Neural cell (in vitro differentiated cells): ENCODE measurements around the gene EHMT1. TPM values are rescaled to one million over a fixed set of nuclear protein-coding genes. Genes with fewer than 3 reads are reported as not detected.

Experiments used
- H2AFZ ChIP-seq: fragments of 200-600, 300-800 bp; sonication (generic), shearing (Covaris generic); 2 replicates; pipeline ENCODE4 v1.6.0; 2014; ENCODE audit warnings: low read depth, mild to moderate bottlenecking, antibody characterized with exemption, low read length, moderate library complexity
- H3F3A ChIP-seq: fragments of 200-600 bp; shearing (Covaris generic); 2 replicates; pipeline ENCODE4 v1.6.1; 2016; ENCODE audit warnings: mild to moderate bottlenecking, moderate library complexity, mixed read lengths, antibody characterized with exemption, low read length; ENCODE audit not compliant: insufficient read depth, poor library complexity, severe bottlenecking
- H3K27ac ChIP-seq: fragments of 200-600, 300-800 bp; sonication (generic), shearing (Covaris generic); 2 replicates; pipeline ENCODE4 v1.5.1; 2014; ENCODE audit warnings: mild to moderate bottlenecking, low read length, moderate library complexity
- H3K27me3 ChIP-seq: fragments of 300-800, 200-600 bp; sonication (generic), shearing (Covaris generic); 2 replicates; pipeline ENCODE4 v1.6.0; 2014; ENCODE audit warnings: mild to moderate bottlenecking, low read depth, low read length, moderate library complexity; ENCODE audit not compliant: insufficient read depth
- H3K36me3 ChIP-seq: fragments of 300-800, 200-600 bp; sonication (generic), shearing (Covaris generic); 2 replicates; pipeline ENCODE4 v1.5.1; 2014; ENCODE audit warnings: mild to moderate bottlenecking, antibody characterized with exemption, low read length, moderate library complexity; ENCODE audit not compliant: insufficient read depth
- H3K4me2 ChIP-seq: fragments of 300-800, 200-600 bp; sonication (generic), shearing (Covaris generic); 2 replicates; pipeline ENCODE4 v1.6.0; 2014; ENCODE audit warnings: mild to moderate bottlenecking, low read length
- H3K4me3 ChIP-seq: fragments of 300-800, 200-600 bp; sonication (generic), shearing (Covaris generic); 2 replicates; pipeline ENCODE4 v1.5.1; 2014; ENCODE audit warnings: mild to moderate bottlenecking, low read length, moderate library complexity
- H3K79me2 ChIP-seq: fragments of 200-600 bp; shearing (Covaris generic); replicated peaks from 2 replicates; pipeline ENCODE4 v1.6.0; 2014; ENCODE audit warnings: mild to moderate bottlenecking, low read length, moderate library complexity; ENCODE audit not compliant: insufficient read depth
- H3K9ac ChIP-seq: fragments of 300-800, 200-600 bp; sonication (generic), shearing (Covaris generic); 2 replicates; pipeline ENCODE4 v1.6.1; 2016; ENCODE audit warnings: mild to moderate bottlenecking, low read length, mixed read lengths
- H3K9me2 ChIP-seq: fragments of 200-600 bp; shearing (Covaris generic); 2 replicates; pipeline ENCODE4 v1.6.1; 2016; ENCODE audit warnings: mild to moderate bottlenecking, low read length, mixed read lengths; ENCODE audit not compliant: insufficient read depth
- H3K9me3 ChIP-seq: fragments of 200-600, 300-800 bp; sonication (generic), shearing (Covaris generic); 2 replicates; pipeline ENCODE4 v1.6.1; 2016; ENCODE audit warnings: mild to moderate bottlenecking, mixed run types, low read length, moderate library complexity, mixed read lengths
- H4K20me1 ChIP-seq: fragments of 200-600 bp; shearing (Covaris generic); 2 replicates; pipeline ENCODE4 v1.6.1; 2016; ENCODE audit warnings: mild to moderate bottlenecking, mixed run types; ENCODE audit not compliant: insufficient read depth
- CTCF ChIP-seq: fragments of 450-650 bp; IDR thresholded peaks from 2 replicates; pipeline ENCODE4 v1.5.1; 2014; ENCODE audit warnings: antibody characterized with exemption, mild to moderate bottlenecking, moderate library complexity; ENCODE audit not compliant: poor library complexity, severe bottlenecking
- EP300 ChIP-seq: fragments of 450-650 bp; conservative IDR thresholded peaks from 2 replicates; pipeline ENCODE4 v1.6.1; 2014; ENCODE audit warnings: antibody characterized with exemption, mild to moderate bottlenecking, moderate library complexity; ENCODE audit not compliant: poor library complexity, severe bottlenecking
- EZH2 ChIP-seq: fragments of 200-600, 300-800 bp; shearing (Covaris generic), sonication (generic); IDR thresholded peaks from 2 replicates; pipeline ENCODE4 v1.6.1; 2014; ENCODE audit warnings: antibody characterized with exemption, low read length, borderline replicate concordance, mild to moderate bottlenecking; ENCODE audit not compliant: insufficient read depth, poor library complexity, severe bottlenecking
- MXI1 ChIP-seq: fragments of 450-650 bp; conservative IDR thresholded peaks from 2 replicates; pipeline ENCODE4 v1.6.1; 2014; ENCODE audit warnings: antibody characterized with exemption, mild to moderate bottlenecking; ENCODE audit not compliant: poor library complexity, severe bottlenecking
- POLR2AphosphoS5 ChIP-seq: IDR thresholded peaks from 2 replicates; pipeline ENCODE4 v1.6.1; 2012
- RAD21 ChIP-seq: fragments of 450-650 bp; conservative IDR thresholded peaks from 2 replicates; pipeline ENCODE4 v1.6.1; 2014; ENCODE audit warnings: antibody characterized with exemption, mild to moderate bottlenecking, moderate library complexity
- SMC3 ChIP-seq: fragments of 450-650 bp; conservative IDR thresholded peaks from 2 replicates; pipeline ENCODE4 v1.6.1; 2014; ENCODE audit warnings: antibody characterized with exemption, mild to moderate bottlenecking, moderate library complexity; ENCODE audit not compliant: poor library complexity
- TAF1 ChIP-seq: IDR thresholded peaks from 2 replicates; pipeline ENCODE4 v1.6.1; 2012; ENCODE audit warnings: low read depth
- polyA plus RNA-seq: library from polyadenylated mRNA; depleted of rRNA; stranded (reverse); fragments of >200 nt; gene quantifications from 2 replicates; pipeline ENCODE4 v1.2.3, GENCODE V29; 2014
- TF ChIP-seq, protein P1 (sequence below): IDR thresholded peaks from 2 replicates; pipeline ENCODE4 v1.6.1; 2012; ENCODE audit warnings: borderline replicate concordance

Gene EHMT1
- polyA plus RNA-seq, 1 donor from 2014 or later: 53.0 TPM

GRCh38 chr9:137800196-137801022 lies 181.6 kb downstream of the EHMT1 start:
- H3K79me2 ChIP-seq: no peaks in the 10 kb centered on the region
- H3K27ac ChIP-seq: no peak overlapping the region
- no peak overlapping the region for H2AFZ ChIP-seq
- no peak overlapping the region for H3K4me3 ChIP-seq
- TF ChIP-seq EZH2 (no peak), MXI1 (no peak), CTCF (no peak), POLR2AphosphoS5 (no peak), RAD21 (no peak), SMC3 (no peak), EP300 (no peak), TAF1 (no peak)
- TF ChIP-seq, protein P1, sequence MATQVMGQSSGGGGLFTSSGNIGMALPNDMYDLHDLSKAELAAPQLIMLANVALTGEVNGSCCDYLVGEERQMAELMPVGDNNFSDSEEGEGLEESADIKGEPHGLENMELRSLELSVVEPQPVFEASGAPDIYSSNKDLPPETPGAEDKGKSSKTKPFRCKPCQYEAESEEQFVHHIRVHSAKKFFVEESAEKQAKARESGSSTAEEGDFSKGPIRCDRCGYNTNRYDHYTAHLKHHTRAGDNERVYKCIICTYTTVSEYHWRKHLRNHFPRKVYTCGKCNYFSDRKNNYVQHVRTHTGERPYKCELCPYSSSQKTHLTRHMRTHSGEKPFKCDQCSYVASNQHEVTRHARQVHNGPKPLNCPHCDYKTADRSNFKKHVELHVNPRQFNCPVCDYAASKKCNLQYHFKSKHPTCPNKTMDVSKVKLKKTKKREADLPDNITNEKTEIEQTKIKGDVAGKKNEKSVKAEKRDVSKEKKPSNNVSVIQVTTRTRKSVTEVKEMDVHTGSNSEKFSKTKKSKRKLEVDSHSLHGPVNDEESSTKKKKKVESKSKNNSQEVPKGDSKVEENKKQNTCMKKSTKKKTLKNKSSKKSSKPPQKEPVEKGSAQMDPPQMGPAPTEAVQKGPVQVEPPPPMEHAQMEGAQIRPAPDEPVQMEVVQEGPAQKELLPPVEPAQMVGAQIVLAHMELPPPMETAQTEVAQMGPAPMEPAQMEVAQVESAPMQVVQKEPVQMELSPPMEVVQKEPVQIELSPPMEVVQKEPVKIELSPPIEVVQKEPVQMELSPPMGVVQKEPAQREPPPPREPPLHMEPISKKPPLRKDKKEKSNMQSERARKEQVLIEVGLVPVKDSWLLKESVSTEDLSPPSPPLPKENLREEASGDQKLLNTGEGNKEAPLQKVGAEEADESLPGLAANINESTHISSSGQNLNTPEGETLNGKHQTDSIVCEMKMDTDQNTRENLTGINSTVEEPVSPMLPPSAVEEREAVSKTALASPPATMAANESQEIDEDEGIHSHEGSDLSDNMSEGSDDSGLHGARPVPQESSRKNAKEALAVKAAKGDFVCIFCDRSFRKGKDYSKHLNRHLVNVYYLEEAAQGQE: no peak
- no peak overlapping the region for H3K4me2 ChIP-seq
- peaks cover 8% of the 10 kb centered on the region for H3K36me3 ChIP-seq
- no peaks in the 10 kb centered on the region for H3K27me3 ChIP-seq
- no peaks in the 10 kb centered on the region for H4K20me1 ChIP-seq
- no peaks in the 10 kb centered on the region for H3K9me2 ChIP-seq
- no peak overlapping the region for H3K9ac ChIP-seq
- no peaks in the 10 kb centered on the region for H3F3A ChIP-seq
- no peaks in the 10 kb centered on the region for H3K9me3 ChIP-seq

GRCh38 chr9:137801023-137801319 lies 182.2 kb downstream of the EHMT1 start:
- no peak overlapping the region for H3K4me2 ChIP-seq
- TF ChIP-seq TAF1: no peak
- no peak for TF ChIP-seq CTCF
- no peaks in the 10 kb centered on the region for H3K9me2 ChIP-seq
- H3K27ac ChIP-seq: no peak overlapping the region
- H4K20me1 ChIP-seq: no peaks in the 10 kb centered on the region
- no peak overlapping the region for H3K9ac ChIP-seq
- no peak overlapping the region for H3K4me3 ChIP-seq
- H3K79me2 ChIP-seq: no peaks in the 10 kb centered on the region
- H3K36me3 ChIP-seq: peaks cover 8% of the 10 kb centered on the region
- H2AFZ ChIP-seq: no peak overlapping the region
- no peaks in the 10 kb centered on the region for H3K9me3 ChIP-seq
- H3F3A ChIP-seq: no peaks in the 10 kb centered on the region
- H3K27me3 ChIP-seq: no peaks in the 10 kb centered on the region
